ENCODE results near the gene HOXD8. TPM values are rescaled to one million over a fixed set of nuclear protein-coding genes. Genes with fewer than 3 reads are reported as not detected.

HOXD8 gene
- total and polyA plus RNA-seq, 4 donors, result 0.34 to 1.6 (median 1.0) TPM

GRCh38 chr2:176137906-176138305, 8.4 kb downstream of the HOXD8 start:
- no peak overlapping the region for H3K9ac ChIP-seq (ENCODE audit: insufficient read depth in 1 of 2, low read length in 2 of 2)
- WGBS, 2 donors, result 45 to 46% methylated on average over 8 of the region's 8 CpGs
- DNase-seq (no peak), ATAC-seq (ENCODE audit: insufficient read depth, low FRiP score) (no peak)
- no peak overlapping the region for H3K27ac ChIP-seq (ENCODE audit: low read depth in 1 of 2, low read length in 1 of 2)
- no peaks in the 10 kb centered on the region for H3K36me3 ChIP-seq (ENCODE audit: control insufficient read depth in 4 of 4, insufficient read depth in 4 of 4, low read length in 4 of 4)
- H3K27me3 ChIP-seq (ENCODE audit: control insufficient read depth in 3 of 3, insufficient read depth in 3 of 3, low read length in 2 of 3), result peaks cover 19 to 94% (median 92%) of the 10 kb centered on the region in 3 donors
- H3K4me3 ChIP-seq, result no peak overlapping the region
- peaks cover 0 to 15% (median 4%) of the 10 kb centered on the region in 5 donors for H3K4me1 ChIP-seq (ENCODE audit: control insufficient read depth in 5 of 5, insufficient read depth in 5 of 5, low read length in 5 of 5)
- no peak for TF ChIP-seq CTCF (IDR thresholded peaks at IDR 0.05; ENCODE audit: control extremely low read depth, extremely low read depth)
- H3K9me3 ChIP-seq (ENCODE audit: control insufficient read depth in 4 of 4, insufficient read depth in 3 of 4, low read length in 3 of 4), result peaks cover 0 to 10% (median 0%) of the 10 kb centered on the region in 4 donors

GRCh38 chr2:176138526-176138922, 9.0 kb downstream of the HOXD8 start:
- Histone ChIP-seq H3K9ac (ENCODE audit: insufficient read depth in 1 of 2, low read length in 2 of 2) (no peak overlapping the region), H3K27me3 (ENCODE audit: control insufficient read depth in 3 of 3, insufficient read depth in 3 of 3, low read length in 2 of 3) (peaks cover 19 to 94% (median 92%) of the 10 kb centered on the region in 3 donors), H3K9me3 (ENCODE audit: control insufficient read depth in 4 of 4, insufficient read depth in 3 of 4, low read length in 3 of 4) (peaks cover 0 to 10% (median 0%) of the 10 kb centered on the region in 4 donors), H3K36me3 (ENCODE audit: control insufficient read depth in 4 of 4, insufficient read depth in 4 of 4, low read length in 4 of 4) (no peaks in the 10 kb centered on the region), H3K27ac (ENCODE audit: low read depth in 1 of 2, low read length in 1 of 2) (no peak overlapping the region), H3K4me3 (no peak overlapping the region), H3K4me1 (ENCODE audit: control insufficient read depth in 5 of 5, insufficient read depth in 5 of 5, low read length in 5 of 5) (peaks cover 0 to 15% (median 4%) of the 10 kb centered on the region in 5 donors)
- TF ChIP-seq CTCF (IDR thresholded peaks at IDR 0.05; ENCODE audit: control extremely low read depth, extremely low read depth), result no peak
- no peak for DNase-seq
- 7 to 14% methylated on average over 14 of the region's 14 CpGs for WGBS, 2 donors
- no peak for ATAC-seq (ENCODE audit: insufficient read depth, low FRiP score)

- WGBS, 2 donors, result 12 to 17% methylated on average over 28 of the region's 28 CpGs
- no peak overlapping the region for H3K27ac ChIP-seq (ENCODE audit: low read depth in 1 of 2, low read length in 1 of 2)
- H3K4me1 ChIP-seq (ENCODE audit: control insufficient read depth in 5 of 5, insufficient read depth in 5 of 5, low read length in 5 of 5), result peaks cover 0 to 15% (median 4%) of the 10 kb centered on the region in 5 donors
- no peak overlapping the region for H3K9ac ChIP-seq (ENCODE audit: insufficient read depth in 1 of 2, low read length in 2 of 2)
- peaks cover 19 to 94% (median 92%) of the 10 kb centered on the region in 3 donors for H3K27me3 ChIP-seq (ENCODE audit: control insufficient read depth in 3 of 3, insufficient read depth in 3 of 3, low read length in 2 of 3)
- DNase-seq, result no peak
- H3K4me3 ChIP-seq, result no peak overlapping the region
- TF ChIP-seq CTCF (IDR thresholded peaks at IDR 0.05; ENCODE audit: control extremely low read depth, extremely low read depth), result no peak
- ATAC-seq (ENCODE audit: insufficient read depth, low FRiP score), result no peak
- peaks cover 0 to 10% (median 0%) of the 10 kb centered on the region in 4 donors for H3K9me3 ChIP-seq (ENCODE audit: control insufficient read depth in 4 of 4, insufficient read depth in 3 of 4, low read length in 3 of 4)
- H3K36me3 ChIP-seq (ENCODE audit: control insufficient read depth in 4 of 4, insufficient read depth in 4 of 4, low read length in 4 of 4), result no peaks in the 10 kb centered on the region
Measured at GRCh38 chr2:176138923-176139660, 9.6 kb downstream of the HOXD8 start.

Data from lung (tissue), 12 donors.